GM19351 (cell line): ENCODE results near the gene RRBP1.
A peak's percentile ranks its signal among the peaks of the same experiment; 100 is the strongest.

ENCODE experiments used
- ATAC-seq: cut with Tn5 transposase; IDR thresholded peaks from one replicate; pipeline ENCODE4 v1.9.1; 2021; ENCODE audit warnings: mild to moderate bottlenecking, moderate library complexity; ENCODE audit not compliant: unreplicated experiment

The RRBP1 gene, protein sequence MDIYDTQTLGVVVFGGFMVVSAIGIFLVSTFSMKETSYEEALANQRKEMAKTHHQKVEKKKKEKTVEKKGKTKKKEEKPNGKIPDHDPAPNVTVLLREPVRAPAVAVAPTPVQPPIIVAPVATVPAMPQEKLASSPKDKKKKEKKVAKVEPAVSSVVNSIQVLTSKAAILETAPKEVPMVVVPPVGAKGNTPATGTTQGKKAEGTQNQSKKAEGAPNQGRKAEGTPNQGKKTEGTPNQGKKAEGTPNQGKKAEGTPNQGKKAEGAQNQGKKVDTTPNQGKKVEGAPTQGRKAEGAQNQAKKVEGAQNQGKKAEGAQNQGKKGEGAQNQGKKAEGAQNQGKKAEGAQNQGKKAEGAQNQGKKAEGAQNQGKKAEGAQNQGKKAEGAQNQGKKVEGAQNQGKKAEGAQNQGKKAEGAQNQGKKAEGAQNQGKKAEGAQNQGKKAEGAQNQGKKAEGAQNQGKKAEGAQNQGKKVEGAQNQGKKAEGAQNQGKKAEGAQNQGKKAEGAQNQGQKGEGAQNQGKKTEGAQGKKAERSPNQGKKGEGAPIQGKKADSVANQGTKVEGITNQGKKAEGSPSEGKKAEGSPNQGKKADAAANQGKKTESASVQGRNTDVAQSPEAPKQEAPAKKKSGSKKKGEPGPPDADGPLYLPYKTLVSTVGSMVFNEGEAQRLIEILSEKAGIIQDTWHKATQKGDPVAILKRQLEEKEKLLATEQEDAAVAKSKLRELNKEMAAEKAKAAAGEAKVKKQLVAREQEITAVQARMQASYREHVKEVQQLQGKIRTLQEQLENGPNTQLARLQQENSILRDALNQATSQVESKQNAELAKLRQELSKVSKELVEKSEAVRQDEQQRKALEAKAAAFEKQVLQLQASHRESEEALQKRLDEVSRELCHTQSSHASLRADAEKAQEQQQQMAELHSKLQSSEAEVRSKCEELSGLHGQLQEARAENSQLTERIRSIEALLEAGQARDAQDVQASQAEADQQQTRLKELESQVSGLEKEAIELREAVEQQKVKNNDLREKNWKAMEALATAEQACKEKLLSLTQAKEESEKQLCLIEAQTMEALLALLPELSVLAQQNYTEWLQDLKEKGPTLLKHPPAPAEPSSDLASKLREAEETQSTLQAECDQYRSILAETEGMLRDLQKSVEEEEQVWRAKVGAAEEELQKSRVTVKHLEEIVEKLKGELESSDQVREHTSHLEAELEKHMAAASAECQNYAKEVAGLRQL (N-terminal part only)

GRCh38 chr20:17682103-17682888 lies at the start of gene RRBP1:
TSS of gene RRBP1 (minus strand) at chr20:17682242. CDS start at chr20:17660507, 21,735 bp downstream.
- peak; percentile 86 for ATAC-seq

GRCh38 chr20:17731233-17731632 lies 49.2 kb upstream of the RRBP1 start:
- no peak for ATAC-seq

GRCh38 chr20:17730071-17730470 lies 48.0 kb upstream of the RRBP1 start:
- ATAC-seq: no peak

DNA sequence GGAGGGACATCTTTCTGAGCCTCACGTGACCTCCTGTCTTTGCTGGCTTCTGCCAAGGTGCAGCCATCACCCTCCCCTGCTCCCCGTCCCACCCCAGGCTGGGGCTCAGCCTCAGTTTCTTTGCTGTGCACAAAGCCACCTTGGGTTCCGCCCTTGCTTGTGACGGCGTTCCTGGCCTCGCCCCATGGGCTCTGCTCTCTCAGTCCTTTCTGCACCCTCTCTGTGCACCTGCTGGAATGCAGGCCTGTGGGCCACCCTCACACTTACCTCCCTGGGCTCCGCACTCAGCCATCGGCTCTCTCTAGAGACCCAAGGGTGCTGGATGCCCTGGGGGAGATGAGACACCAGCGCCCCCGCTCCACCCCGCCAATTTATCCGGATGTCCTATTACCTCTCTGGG lies 46.0 kb upstream of the RRBP1 start:
- no peak for ATAC-seq

DNA sequence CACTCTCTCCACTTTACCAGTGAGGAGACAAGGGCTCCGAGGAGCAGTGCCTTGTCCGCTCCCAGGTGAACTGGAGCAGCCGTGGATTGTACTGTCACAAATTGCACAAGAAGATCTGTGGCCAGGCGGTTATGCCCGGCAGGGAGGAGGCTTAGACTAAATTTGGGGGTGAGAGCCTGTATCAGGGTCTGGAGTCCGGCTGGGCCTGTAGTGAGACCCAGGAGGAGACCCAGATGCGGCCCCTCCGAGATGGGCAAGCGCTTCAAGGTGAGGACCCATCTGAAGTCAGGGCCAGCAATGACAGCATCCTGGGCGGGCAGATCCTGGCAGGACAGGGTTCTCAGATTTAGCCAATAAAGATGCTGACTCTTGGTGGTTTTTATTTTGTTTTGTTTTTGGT lies 45.3 kb upstream of the RRBP1 start:
- ATAC-seq: no peak

DNA sequence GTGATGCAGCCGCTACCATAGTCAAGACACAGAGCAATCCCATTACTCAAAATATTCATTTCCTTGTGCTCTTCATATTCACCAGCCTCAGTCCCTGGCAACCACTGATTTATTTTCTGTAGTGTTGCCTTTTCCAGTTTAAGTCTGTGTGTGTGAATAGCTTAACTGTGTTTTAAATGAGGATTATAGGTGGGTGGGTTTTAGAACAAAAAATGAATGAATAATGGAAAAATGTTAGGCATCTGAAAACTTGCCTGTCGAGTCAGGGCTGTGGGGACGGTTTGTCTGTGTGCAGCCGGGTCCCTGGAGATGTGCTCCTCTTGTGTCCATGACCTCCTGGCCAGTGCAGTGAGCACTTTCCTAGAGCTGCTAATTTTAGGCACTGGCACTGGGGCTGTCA lies 44.9 kb upstream of the RRBP1 start:
- ATAC-seq: no peak

- no peak for ATAC-seq
These were observed 43.2 kb upstream of the RRBP1 start for GRCh38 chr20:17725094-17725835.

DNA sequence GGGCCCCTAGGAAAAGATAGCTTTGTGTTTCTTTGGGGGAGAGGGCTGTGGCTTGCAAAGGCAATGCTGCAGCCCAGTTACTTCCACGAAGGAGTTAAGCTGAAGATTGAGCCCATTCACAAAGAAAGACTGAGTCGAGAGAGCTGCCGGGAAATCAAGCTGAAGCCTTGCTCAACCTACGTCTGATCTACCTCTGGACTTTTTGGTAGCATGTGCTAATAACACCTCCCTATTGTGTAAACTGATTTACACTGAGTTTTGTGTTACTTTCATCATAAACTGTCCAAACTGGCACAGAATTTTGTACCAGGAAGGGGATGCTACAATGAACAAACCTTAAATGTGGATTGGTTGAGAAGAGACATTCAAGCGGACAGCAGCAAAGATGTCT lies 41.3 kb upstream of the RRBP1 start:
- no peak for ATAC-seq

DNA sequence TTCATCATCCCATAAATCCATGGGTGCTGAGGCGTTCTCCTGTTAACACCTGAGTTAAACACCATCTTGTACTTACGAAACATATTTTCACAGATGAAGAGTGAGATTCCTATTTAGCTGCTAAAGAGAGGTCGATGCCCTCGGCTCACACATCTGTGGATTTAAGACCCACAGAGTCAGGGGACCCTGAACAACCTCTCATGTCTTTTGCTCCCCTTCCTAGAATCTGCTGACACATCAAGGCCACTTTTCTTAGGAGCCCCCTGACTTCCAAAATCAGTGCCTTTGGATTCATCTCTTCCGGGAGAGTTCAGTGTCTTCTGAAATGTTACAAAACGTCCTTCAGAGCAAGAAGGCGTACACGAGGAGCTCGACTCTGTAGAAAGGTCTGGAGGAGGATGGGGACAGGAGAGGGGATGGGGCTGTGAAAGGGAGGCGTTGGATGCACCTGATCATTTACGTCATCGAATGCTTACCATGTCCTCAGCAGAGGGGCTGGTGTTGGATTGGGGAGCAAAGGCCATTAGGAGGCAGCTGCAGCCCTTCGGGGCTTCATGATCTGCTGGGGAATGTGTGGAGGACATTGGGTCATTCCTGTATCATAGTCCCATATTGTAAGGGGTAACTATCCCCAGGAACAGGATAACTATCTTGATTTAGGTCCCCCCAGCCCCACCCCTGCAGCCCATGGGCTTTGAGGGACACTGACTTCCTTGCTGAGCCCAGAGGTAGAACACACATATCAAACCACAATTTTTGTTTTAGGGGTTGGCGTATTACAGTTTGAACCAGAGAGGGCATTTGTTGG lies 40.7 kb upstream of the RRBP1 start:
- no peak for ATAC-seq

GRCh38 chr20:17721802-17722486 lies 39.9 kb upstream of the RRBP1 start:
- ATAC-seq: no peak

DNA sequence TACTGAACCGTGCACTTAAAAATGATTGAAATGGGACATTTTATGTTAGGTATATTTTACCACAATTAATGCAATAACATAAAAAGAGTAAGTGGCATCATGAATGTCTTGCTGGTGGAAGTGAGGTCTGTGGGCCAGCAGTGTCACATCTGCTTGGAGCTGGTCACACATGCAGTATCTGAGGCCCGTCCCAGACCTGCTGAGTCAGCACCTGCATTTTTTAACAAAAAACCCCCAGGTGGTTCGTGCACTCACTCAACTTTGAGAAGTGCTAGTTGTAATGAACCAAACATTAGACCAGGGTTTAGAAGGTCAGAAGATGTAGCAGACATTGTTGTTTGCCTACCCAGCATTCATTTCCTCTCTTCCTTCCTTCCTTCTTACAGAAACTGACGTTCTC lies 38.7 kb upstream of the RRBP1 start:
- no peak for ATAC-seq

- no peak for ATAC-seq
These were observed 34.3 kb upstream of the RRBP1 start for GRCh38 chr20:17716331-17716730.

DNA sequence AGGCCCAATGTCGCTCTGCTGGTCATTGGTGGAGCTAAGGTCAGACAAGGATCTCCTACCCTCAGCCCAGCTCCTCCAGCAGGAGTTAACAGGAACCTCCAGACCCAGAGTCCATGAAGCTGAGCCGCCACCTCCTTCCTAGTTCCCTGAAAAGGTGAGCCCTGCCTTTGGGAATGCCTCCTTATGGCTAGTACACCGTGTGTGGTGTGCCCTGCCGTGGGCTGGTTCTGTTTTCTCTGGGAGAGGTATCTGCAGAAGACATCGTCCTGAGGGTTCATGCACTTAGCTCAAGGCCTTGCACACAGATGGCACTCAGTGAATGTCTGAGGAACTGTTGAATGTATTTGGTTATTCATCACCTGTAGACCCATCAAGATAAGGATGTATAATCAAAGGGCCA lies 33.0 kb upstream of the RRBP1 start:
- no peak for ATAC-seq

- ATAC-seq: no peak
These were observed 32.6 kb upstream of the RRBP1 start for GRCh38 chr20:17714597-17714996.

DNA sequence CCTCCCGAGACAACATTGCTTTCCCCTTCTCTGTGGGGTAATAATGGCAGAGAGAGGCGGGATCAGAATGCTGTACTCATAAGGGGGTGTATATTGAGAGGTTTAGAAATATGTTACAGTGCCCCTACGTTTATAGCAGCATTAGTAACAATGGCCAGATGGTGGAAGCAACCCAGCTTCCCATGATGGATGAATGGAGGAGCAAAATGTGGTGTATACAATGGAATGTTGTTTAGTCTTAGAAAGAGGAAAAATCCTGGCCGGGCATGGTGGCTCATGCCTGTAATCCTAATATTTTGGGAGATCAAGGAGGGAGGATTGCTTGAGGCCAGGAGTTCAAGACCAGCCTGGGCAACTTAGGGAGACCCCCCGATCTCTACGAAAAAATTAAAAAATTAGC lies 30.7 kb upstream of the RRBP1 start:
- ATAC-seq: no peak

DNA sequence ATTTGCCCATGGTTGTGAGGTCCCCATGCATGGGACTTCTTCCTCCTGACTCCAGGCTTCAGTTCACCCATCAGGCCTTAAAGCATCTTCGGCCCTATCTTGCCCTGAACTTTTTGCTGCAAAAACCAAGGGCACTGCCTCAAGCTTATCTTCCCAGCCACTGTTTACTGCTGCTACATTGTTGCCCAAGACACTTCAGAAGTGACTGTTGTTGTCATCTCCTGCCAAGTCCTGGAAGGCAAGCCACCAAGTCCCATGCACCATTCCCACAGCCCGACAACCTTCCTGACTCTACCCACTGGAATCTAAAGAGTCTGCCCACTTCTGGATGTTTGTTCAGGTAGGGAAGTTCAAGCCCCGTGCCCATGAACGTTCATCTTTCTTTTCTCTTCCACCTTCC lies 30.2 kb upstream of the RRBP1 start:
- no peak for ATAC-seq

- no peak for ATAC-seq
These were observed 29.2 kb upstream of the RRBP1 start for GRCh38 chr20:17711267-17711627.
